ENCODE data around the gene FAM43A.

Gene FAM43A

DNA sequence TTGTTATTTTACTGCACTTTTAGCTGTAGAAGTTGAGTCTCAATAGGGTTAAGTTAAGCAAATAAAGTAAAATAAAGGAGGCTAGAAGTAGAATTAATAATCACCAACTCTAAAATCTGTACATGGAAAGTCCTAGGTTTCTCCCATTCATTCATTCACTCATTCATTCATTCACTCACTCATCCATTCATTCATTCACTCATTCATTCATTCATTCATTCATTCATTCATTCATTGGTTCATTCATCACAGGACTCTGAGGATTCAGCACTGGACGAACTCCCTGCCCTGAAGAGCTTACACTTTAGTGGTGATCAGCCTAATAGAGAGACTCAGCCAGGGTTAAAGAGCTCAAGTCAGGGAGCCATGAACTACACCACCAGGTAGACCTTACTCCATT is 9.2 kb upstream of the FAM43A start:
- DNase-seq = no peak

- no peak for DNase-seq
These were observed 4.6 kb upstream of the FAM43A start for GRCh38 chr3:194680888-194681615.

DNA sequence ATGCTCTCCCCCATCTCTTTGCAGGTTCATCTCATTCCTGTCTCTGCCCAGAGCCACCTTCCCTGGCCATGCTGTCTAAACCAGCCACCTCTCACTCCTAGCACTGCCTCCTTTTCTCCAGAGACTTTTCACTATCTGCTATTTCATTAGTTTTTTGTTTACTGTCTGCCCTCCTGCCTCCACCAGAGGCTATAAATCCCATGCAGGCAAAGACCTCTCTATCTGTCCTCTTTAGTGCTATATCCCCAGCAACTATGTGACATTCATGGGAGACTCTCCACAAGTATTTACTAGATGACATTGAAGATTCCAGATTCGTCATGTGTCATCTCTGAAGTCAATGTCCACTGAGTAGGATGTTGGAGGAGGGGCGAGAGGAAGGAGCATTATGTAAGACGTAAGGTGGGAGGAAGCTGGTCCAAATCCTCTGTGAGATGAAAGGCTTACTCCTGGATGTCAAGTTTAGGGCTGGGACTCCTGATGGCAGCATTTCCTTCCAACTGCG is 3.4 kb upstream of the FAM43A start:
- no peak for DNase-seq

DNA sequence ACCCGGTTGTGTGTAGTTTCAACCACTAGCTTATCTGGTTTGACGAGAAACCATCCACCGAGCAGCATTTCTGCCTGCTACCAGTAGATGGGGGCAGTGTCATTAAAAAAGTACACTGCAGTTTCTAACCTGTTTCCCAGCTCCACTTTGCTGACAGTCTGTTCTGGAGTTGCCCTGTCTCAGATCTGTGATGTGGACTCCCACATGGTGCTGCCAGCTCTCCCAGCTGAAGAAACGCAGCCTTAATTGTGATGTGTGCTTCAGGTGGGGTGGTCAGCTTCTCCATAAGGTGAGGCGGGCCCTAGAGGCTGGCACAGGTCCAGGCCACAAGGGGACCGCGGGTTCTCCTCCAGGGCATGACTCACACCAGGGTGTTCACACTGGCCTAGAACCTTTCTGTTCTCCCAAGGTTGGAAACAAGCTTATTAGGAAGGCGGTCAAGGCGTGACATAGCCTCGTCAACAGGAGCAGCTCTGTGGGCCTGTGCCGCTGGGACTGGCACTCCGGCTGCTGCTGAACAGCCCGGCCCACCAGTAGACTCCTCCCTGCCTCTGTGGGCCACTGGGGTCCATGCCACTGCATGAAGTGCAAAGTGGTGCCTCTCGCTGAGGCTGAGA is 2.9 kb upstream of the FAM43A start:
- peak; percentile 57 for DNase-seq

- no peak for DNase-seq
These were observed 2.3 kb upstream of the FAM43A start for GRCh38 chr3:194683380-194683779.

- no peak for DNase-seq
These were observed 492 bp upstream of the FAM43A start for GRCh38 chr3:194685065-194685717.

DNA sequence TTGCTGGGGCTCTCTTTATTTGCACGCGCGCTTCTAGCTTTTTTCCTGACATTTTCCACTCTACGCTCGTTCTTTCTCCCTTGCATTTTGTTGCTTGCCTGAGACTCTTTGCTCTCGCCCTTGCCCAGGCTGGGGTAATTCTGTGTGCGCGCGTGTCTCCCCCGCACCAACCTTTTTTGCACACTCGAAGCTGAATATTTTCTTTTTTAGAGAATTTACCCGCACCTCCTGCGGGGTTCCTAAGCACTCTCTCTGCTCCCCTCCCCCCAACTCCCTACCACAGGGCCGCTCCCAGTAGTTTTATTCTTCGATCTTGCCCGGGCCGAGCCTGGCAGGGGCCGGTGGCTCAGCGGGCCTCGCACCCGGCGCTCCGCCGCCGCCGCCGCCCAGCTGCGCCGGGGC is 732 bp downstream of the FAM43A start:
- no peak for DNase-seq

DNA sequence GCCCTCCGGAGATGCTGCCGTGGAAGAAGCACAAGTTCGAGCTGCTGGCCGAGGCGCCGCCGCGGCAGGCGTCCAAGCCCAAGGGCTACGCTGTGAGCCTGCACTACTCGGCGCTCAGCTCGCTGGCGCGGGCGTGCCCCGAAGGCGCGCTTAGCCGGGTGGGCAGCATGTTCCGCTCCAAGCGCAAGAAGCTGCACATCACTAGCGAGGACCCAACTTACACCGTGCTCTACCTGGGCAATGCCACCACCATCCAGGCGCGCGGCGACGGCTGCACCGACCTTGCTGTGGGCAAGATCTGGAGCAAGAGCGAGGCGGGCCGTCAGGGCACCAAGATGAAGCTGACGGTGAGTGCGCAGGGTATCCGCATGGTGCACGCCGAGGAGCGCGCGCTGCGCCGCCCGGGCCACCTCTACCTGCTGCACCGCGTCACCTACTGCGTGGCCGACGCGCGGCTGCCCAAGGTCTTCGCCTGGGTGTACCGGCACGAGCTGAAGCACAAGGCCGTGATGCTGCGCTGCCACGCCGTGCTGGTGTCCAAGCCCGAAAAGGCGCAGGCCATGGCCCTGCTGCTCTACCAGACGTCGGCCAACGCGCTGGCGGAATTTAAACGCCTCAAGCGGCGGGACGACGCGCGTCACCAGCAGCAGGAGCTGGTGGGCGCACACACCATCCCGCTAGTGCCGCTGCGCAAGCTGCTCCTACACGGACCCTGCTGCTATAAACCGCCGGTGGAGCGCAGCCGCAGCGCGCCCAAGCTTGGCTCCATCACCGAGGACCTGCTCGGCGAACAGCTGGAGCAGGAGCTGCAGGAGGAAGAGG is 1.3 kb downstream of the FAM43A start:
- peak; percentile 34 for DNase-seq

- peak; percentile 78 for DNase-seq
These were observed 2.0 kb downstream of the FAM43A start for GRCh38 chr3:194687638-194688199.

DNA sequence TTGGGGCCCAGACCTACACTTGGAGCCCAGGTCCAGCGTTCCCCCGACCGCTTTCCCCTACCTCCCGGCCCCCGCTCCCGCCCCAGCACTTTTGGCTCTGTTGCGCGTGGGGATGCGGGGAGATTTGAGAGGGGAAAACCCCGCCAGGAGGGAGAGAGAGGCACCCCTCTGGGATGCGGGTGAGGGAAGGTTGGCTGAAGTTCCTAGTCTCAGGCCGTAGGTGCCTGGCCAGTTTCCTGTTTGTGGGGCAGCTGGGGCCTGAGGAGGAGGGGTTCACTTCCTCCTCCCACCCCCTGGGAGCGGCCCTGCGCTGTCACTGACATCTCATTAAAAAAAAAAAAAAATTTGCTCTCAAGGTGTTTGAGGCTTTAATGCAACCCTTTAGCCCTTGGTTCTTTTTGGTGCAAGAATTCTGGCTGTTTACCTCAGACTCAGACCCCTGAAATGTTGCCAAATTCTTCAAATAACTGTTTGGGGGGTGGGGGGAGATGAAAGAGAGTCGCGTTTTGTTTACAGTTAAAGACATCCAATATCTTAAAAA is 2.6 kb downstream of the FAM43A start:
- no peak for DNase-seq

- DNase-seq = no peak
These were observed 3.3 kb downstream of the FAM43A start for GRCh38 chr3:194688946-194689345.

DNA sequence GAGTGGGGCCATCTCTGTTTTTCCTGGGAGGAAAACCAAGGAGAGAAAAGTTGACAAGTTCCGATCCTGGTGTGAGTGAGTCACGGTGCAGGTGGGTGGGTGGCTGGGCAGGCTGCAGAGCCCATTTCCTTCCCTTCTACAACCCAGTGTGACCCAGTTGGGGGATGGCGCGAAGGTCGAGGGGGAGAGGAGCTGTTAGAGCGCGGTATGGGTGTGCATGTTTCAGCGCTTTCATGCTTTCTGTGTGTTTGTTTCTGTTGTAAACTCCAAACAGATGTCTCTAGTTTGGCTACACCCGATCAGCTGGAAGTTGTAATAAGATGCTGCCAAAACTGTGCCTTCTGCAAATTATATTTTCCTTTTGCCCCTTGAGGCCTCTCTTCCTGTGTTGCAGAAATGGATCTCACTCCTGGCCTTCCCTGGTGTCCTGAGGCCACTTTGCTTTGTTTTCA is 3.8 kb downstream of the FAM43A start:
- peak; percentile 22 for DNase-seq

DNA sequence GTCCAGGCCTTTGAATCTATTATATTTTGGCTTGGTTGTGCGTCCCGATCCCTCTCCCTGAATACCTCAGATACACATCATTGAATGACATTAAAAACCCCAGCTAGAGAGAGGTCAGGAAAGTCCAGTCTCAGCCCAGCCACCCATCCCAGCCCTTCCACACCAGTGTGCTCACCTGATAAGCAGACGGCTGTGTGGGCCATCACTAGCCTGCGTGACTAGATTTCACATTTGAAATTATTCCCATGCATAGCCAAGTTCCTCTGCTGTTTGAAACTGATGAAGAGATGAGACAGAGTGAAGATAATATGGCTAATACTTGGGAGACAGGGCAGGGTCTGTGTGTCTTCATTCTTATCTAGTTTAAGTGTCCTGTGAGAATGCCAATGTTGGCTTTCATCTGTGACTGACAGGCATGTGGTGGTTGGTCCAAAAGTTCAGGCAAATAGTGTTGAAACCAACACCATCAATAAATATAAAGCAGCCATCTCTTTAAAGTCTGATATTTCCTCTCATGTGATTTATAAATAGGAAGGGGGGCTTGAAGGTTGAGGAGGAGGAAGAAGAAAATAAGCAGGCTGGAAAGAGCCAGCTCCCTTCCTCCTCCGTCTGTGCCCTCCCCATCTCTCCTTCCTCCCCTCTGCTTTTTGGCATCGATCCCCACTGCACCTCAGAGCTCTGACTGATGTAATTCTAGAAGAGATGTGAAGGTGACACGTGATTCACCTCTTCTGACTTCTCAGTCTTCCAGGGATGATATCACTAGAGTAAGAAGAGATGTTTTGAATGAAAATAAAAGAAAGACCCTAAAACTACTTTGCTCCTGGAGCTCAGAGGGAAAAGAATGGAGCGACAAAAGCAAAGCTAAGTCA is 5.1 kb downstream of the FAM43A start:
- no peak for DNase-seq

DNA sequence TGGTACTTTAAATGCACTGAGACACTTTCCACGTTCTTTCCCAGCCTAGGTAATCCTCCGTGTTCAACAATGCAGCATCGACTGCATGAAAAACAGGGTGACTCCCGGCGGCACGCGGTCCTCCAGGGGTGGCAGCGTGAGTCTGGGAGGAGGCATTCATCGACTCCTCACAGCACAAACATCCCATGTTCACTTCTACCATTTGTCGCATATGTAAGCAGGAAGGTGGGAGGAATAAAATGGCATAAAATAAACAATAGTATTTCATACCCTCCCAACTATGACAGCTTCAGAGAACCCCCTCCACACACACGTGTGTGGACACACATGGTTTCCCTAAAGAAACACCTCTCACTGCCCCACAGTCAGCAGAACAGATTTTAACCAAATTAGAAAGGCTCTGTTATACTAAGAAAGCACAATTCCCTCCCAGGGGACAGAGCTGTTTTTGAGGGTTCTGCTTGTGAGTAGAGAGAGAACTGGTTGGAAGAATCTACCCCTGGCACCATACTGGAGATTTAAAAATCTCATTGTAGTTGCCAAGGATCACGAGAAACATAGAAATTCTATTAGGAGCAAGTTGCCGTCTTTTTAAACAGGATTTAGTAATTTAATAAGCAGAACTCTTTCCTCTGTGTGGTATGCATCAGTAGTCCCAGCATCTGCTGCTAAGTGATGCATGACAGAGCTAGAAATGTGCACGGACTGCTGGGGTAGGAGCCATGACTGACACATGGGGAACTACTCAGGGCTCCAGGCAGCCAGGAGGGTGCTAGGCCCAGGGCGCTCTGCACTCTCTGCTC is 6.0 kb downstream of the FAM43A start:
- no peak for DNase-seq

GRCh38 chr3:194696702-194697101 is 11.0 kb downstream of the FAM43A start:
- DNase-seq = no peak

GRCh38 chr3:194702545-194702944 is 16.9 kb downstream of the FAM43A start:
- DNase-seq = no peak

GRCh38 chr3:194705227-194705626 is 19.5 kb downstream of the FAM43A start:
- no peak for DNase-seq

GRCh38 chr3:194705761-194706160 is 20.1 kb downstream of the FAM43A start:
- DNase-seq = no peak

DNA sequence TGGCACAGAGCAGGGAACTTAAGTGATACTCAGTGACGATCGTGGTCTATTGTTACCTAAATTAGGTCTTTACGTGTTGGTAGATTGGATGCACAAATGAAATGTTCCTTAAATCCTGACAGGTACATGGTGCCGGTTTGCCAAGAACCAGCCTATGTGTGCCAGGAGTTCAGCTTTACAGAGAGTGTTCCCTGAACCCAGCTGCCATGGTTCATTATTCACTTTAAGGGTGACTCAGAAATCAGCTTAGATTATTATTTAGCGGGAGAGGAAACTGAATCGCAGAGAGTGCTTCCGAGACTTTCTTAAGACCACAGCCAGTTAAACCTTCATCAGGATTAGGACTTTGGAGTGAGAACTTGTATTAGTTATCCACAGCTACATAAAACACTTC is 21.5 kb downstream of the FAM43A start:
- DNase-seq = no peak

DNA sequence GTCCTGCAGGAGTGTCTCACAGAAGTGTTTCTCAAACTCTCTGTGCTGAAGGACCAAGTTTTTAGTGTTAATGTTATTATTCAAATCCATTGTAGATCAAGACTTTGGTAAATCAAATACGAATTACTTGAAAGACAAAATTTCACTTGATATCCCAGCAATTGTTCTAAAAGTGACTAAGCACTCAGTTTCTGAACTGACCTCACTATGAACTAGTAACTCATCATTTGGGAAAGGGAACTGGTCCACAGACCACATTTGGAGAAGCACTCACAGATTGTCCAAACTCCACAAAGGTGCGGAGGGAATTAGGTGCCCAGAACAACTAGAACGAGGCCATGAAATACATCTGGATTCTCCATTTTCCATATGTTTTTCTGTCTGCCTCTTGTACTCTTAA is 25.6 kb downstream of the FAM43A start:
- DNase-seq = no peak

GRCh38 chr3:194711913-194712312 is 26.2 kb downstream of the FAM43A start:
- DNase-seq = no peak
